HG03457 (cell line): ENCODE measurements around the gene ZNF324B.
"Not testable (repeated sequence)": the region's sequence is repeated elsewhere in the genome, so short reads cannot be mapped to it uniquely, and the experiment has no call there.

Experiments used
- ATAC-seq: cut with Tn5 transposase; IDR thresholded peaks from one replicate; pipeline ENCODE4 v1.9.1; 2021; ENCODE audit warnings: moderate number of reproducible peaks; ENCODE audit not compliant: unreplicated experiment

ZNF324B gene

DNA sequence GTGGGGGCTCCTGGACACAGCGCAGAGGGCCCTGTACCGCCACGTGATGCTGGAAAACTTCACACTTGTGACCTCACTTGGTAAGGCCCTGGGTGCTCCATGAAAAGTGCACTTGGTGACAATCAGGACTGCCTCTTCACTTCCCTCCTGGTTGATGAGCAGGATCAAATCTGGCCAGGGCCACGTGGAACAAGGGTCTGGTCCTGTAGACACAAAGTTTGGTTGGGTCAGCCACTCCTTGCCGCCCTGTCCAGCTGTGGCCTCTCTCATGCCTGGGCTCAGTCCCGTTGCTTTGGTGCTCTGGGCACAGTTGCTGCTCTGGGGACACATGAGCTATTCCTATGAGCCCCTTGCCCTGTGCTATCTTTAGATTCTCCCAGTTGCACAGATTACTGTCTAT lies 2.3 kb downstream of the ZNF324B start:
- no peak for ATAC-seq

DNA sequence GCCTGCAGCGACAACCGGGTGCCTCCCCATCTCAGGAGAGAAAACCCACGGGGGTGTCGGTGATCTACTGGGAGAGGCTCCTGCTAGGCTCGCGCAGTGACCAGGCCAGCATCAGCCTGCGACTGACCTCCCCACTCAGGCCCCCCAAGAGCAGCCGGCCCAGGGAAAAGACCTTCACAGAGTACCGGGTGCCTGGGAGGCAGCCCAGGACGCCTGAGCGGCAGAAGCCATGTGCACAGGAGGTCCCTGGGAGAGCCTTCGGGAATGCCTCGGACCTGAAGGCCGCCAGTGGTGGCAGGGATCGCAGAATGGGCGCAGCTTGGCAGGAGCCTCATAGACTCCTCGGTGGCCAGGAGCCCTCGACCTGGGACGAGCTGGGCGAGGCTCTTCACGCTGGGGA lies 3.9 kb downstream of the ZNF324B start:
- ATAC-seq = no peak

DNA sequence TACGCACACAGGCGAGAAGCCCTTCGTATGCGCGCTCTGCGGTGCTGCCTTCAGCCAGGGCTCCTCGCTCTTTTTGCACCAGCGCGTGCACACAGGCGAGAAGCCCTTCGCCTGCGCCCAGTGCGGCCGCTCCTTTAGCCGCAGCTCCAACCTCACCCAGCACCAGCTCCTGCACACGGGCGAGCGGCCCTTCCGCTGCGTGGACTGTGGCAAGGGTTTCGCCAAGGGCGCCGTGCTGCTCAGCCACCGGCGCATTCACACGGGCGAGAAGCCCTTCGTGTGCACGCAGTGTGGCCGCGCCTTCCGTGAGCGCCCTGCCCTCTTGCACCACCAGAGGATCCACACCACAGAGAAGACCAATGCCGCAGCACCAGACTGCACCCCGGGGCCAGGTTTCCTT lies 4.7 kb downstream of the ZNF324B start:
- ATAC-seq = no peak

DNA sequence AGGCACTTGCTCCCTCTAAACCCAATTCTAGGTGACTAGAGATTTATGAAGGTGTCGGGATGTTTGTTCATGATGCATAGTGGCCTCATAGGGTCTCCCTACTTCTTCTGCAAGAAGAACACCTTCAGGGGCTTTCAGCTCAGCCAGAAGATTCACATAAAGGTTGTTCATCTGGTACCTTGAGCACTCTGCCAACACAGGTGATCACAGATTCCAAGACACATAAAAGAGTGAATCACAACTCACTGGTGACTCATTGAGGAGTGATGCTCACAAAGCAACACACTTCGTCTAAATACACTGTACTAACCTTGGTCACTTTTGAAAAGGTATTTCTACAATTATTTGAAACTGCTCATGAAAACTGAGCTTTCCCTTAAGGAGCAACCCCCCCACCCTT lies 8.6 kb downstream of the ZNF324B start:
- ATAC-seq = no peak

DNA sequence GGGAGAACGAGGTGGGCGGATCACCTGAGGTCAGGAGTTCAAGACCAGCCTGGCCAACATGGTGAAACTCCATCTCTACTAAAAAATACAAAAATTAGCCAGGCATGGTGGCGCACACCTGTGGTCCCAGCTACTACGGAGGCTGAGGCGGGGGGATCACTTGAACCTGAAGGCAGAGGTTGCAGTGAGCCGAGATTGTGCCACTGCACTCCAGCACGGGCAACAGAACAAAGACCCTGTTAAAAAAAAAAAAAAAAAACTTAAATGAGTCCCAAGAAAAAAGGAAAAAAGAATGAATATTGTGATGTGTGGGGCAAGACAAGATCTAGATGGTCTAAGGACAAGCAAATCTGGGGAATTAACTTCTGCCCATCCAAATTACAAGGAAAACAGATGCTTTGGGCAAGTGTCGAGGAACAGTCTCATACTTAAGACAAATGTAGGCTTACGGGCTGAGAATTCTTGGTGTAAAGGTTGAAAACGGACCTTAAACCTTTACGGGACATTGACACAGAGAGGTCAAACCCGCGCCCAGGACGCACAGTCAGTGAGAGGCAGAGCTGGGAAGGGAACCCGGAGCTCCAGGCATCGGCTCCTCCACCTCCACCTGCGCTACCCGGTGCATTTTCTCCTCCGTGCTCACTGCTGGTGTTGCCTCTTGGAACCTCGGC lies 14.8 kb downstream of the ZNF324B start:
- ATAC-seq = peak; percentile 3

DNA sequence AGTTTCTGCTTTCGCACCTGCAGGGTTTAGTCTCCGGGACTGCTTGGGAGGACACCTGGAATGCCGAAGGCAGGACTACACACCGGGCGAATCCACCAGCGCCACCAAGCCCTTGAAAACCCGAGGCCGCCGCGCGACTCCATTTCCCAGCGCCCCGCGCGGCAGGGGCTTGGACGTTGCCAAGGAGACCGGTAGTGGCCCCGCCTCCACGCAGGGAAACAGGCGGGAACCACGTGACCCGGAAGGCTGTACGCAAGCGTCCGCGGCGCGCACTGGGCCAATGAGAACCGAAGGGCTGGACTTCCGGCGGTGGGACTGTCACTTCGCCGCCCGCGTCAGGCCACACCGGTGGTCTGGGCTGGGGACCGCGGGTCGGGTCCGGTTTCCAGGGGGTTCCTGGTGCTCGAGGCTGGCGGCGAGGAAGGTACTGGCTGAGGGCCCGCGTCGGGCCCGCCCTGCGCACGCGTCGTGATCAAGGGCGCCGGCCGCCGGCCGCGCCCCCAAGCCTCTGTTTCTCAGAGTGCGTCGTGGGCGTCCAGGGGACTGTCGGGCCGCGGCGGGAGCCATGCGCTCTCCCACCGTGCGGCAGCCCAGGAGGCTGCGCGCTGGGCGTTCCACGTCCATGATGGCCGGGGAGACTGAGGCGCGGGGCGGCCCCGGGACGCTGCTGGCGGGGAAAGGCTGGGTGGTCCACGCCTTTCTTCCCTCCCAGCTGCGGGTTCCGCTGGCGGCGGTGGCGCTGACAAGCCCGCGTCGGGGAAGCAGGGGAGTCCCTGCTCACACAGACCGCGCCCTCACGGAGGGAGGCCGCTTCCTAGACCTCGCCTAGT lies 15.6 kb downstream of the ZNF324B start, which contains the start of gene ZNF324:
ZNF324 (plus strand) TSS at position 321 of the 830 bp plus-strand sequence. CDS start 2,106 bp downstream, outside the sequence.
- ATAC-seq = peak; percentile 78

DNA sequence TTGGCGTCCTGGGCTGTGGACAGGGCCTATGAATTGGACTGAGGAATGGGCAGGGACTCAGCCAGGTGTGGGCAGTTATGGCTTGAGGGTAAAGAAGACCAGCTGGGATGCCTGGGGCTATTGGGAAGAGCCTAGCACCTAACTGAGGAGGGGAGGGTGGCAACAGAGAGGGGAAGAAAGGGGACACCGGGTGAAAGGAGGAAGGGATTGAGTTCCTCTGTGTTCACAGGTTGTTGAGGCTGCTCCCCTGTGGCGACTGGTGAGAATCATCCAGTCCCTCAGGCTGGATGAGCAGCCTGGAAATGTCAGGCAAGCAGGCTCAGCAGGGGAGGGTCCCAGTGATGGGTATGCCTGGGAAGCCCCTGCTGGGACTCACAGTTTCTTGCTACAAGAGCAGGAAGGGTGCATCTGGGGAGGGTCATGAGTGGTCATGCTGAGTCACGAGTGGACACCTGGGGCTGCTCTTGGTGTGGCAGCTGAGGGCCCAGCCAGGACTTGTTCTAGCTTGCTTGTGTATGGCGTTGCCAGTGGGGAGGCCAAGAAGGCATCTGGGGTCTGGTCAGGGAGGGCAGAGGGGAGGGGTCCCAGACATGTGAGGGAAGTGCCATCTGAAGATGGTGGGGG lies 16.9 kb downstream of the ZNF324B start:
- no peak for ATAC-seq

DNA sequence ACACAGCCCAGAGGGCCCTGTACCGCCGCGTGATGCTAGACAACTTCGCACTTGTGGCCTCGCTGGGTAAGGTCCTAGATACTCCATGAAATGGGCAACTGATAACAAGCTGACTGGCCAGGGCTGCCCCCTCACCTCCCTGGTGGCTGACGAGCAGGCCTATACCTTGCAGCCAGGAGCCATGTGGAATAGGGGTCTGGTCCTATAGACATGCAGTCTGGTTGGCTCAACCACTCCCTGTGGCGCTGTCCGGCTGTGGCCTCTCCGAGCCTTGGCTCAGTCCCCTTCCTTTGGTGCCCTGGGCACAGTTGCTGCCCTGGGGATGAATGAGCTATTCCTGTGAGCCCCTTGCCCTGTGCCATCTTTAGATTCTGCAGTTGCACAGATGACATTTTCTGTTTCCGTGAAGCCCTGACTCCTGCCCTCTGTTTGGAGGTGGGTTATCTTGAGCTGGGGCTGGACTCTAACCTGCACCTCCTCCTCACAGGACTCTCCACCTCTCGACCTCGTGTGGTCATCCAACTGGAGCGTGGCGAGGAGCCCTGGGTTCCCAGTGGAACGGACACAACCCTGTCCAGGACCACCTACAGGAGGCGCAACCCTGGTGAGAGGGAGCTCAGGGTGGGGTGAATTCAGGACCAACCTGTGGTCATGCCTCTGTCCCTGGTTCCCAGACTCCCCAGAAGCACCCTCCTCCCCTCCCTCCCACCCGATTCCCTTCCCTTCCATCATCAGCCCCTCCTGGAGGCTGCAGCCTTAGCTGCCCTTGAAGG lies 18.0 kb downstream of the ZNF324B start:
- no peak for ATAC-seq

DNA sequence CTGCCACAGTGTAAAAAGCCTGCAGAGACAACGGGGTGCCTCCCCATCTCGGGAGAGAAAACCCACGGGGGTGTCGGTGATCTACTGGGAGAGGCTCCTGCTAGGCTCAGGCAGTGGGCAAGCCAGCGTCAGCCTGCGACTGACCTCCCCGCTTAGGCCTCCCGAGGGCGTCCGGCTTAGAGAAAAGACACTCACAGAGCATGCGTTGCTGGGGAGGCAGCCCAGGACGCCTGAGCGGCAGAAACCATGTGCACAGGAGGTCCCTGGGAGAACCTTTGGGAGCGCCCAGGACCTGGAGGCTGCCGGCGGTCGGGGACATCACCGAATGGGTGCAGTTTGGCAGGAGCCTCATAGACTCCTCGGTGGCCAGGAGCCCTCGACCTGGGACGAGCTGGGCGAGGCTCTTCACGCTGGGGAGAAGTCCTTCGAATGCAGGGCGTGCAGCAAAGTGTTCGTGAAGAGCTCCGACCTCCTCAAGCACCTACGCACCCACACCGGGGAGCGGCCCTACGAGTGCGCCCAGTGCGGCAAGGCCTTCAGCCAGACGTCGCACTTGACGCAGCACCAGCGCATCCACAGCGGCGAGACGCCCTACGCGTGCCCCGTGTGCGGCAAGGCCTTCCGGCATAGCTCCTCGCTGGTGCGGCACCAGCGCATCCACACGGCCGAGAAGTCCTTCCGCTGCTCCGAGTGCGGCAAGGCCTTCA lies 19.6 kb downstream of the ZNF324B start:
- not testable (repeated sequence) for ATAC-seq

DNA sequence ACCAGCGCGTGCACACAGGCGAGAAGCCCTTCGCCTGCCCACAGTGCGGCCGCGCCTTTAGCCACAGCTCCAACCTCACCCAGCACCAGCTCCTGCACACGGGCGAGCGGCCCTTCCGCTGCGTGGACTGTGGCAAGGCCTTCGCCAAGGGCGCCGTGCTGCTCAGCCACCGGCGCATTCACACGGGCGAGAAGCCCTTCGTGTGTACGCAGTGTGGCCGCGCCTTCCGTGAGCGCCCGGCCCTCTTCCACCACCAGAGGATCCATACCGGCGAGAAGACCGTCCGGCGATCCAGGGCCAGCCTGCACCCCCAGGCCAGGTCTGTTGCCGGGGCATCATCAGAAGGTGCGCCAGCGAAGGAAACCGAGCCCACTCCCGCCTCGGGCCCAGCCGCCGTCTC lies 20.3 kb downstream of the ZNF324B start:
- no peak for ATAC-seq

DNA sequence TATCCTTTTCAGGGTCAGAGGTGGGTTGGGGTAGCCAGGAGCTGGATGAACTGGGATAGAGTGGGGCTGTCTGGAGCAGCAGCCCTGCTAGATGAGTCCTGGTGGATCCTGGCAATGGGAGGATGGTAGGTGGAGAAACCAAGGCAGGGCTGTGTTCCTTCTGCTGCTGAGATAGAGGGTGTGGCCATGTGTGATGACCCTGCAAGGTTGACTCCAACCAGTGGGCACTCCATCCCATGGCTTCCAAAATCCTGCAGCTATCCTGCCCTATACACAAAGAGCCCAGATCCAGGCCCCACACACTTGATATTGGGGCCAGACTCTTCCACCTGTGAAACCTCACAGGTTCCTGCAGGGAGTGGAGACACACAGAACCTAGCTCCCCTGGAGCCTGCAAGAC lies 22.4 kb downstream of the ZNF324B start:
- ATAC-seq = no peak

DNA sequence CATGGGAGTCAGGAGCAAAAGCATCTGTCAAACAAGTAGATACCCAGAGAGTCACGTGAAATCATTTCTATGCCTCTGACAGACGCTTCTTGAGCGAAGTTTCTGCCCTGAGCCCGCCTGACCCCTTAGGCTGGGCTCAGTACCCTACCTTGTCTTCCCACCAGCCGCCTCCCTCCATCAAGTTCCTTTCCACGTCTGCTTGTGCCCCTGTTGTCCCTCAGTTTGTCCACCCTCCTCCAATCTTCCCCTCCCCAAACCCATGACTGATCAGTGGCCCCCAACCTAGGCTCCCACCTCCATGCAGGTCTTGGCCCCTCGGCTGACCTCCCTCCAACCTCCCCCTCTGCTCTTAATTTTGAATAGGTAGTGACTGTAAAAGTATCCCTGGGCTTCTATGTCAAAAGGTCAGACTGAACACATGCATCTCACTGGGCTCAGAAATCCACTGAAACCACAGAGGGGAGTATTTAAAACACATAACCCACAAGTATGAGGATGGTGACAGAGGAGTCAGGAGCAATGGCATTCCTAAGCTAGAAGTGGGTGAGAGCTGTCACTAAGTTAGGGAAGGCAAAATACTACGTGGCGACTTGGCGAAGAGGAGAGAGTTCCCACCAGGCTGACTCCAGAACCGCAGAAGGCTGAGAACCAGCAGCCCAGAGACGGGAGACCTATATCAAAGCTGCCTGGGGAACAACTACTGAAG lies 23.0 kb downstream of the ZNF324B start:
- no peak for ATAC-seq

DNA sequence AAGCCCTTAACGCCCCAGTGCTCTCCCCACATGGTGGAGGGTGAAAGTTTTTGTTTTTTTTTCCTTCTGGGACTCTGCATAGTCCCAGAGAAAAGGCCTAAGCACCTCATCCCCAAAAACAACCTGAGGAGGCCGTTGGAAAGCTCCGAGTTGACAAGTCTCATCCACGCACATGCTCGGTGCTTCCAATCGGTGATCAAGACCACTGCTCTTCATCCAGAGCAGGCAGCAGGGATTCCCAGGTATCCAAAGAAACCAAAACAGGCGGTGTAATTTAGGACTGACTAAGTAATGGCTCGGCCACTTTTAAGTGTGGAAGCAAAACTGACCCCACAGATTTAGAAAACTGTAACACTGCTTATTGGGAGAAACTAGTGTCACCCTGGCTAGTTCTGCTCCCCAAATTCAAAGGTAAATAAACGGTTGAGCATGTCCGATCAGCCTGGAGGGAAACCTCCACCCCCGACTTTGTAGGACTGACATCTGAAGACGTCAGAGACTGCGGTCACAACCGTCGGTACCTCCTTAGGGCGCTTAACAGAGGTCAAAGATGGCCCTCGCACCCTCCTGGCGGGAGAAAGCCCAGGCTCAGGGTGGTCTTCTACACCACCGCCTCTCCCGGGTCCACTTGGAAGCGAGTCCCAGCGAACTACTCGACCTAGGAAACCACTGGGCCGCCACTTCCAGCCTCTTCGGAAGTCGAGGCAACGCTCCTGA lies 23.7 kb downstream of the ZNF324B start:
- ATAC-seq = no peak

DNA sequence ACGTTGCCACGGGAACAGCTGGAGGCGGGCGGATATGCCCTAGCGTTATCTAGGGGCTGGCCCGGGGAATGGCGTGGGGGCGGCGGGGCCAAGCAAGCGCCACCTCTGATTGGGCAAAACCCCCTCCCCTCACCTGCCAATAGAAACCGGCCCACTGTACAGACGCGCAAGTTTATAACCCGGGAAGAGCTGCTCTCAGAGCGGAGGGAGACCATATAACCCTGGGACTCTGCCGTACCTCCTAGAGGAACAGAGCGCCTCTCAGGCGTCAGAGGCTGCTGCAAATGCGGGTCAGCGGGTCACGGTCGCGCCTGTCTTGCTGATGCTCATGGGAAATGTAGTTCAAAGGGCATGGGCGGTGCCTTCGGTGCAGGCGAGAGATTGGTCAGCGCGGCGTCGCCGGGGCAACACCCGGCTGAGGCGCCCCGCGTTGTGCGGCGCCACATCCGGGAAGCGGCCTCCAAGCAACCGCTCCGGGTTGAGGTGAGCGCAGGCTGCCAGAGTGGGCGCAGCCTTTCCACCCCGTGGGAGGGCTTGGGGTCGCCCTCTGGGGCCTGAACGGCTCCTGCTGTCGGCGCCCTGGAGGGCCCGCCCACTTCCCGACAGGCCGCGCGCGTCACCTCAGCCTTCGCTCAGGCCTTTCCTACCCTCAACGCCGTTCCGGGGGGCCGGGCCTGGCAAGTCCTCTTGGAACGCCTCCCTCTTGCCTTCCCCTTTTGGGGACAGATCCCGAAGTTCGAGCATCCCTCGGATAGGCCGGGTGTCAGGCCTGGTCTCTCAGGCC lies 24.5 kb downstream of the ZNF324B start, which contains the start of gene ZNF446:
ZNF446 (plus strand) TSS at position 639 of the 784 bp plus-strand sequence. CDS start 867 bp downstream, outside the sequence.
- ATAC-seq = peak; percentile 61

DNA sequence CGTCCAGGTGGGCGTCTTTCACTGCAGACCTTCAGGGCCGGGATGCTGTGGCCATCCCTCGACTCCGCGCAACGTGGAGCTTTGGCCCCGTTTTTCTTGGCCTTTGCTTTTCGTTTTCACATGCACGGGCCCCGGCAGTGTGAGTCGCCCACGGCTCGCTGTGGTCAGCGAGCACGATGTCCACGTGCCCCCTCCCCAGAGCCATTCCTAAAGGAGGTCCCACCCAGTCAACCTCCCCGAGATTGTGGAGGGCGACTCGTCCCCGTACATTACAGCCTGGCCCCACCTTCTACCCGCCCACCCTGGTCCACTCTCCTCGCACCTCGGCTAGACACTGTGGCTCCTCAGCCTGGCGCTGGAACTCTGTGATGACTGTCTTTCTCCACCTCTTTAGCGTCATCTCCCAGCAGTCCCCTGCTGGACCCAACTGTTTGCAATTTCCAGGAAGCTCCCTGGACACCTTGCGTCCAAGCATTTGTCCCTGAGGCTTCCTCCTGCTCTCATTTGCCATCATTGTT lies 25.1 kb downstream of the ZNF324B start:
- no peak for ATAC-seq

DNA sequence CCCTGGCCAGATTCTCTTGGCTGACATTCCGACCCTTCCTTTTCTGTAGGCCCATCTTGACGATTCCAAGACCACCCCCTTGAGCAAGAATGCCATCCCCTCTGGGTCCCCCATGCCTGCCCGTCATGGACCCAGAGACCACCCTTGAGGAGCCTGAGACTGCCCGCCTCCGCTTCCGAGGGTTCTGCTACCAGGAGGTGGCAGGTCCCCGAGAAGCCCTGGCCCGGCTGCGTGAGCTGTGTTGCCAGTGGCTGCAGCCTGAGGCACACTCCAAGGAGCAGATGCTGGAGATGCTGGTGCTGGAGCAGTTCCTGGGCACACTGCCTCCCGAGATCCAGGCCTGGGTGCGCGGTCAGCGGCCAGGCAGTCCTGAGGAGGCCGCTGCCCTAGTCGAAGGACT lies 25.7 kb downstream of the ZNF324B start:
- no peak for ATAC-seq

DNA sequence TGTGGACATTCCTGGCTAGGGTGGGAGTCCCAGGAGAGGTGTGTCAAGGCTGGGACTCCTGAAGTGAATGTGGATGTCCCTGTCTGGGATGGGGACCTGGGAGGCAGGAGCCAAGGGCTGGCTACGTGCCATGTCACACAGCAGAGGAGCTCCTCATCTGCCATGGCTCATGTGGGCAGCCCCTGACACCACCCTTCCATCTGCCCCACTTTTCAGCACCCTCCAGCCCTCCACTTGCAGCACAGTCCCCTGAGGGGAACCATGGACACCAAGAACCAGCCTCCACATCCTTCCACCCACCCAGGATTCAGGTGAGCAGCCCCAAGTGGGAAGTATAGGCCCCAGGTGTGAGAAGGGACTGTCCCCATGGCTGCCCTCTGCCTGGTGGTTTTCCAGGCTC lies 26.4 kb downstream of the ZNF324B start:
- no peak for ATAC-seq

DNA sequence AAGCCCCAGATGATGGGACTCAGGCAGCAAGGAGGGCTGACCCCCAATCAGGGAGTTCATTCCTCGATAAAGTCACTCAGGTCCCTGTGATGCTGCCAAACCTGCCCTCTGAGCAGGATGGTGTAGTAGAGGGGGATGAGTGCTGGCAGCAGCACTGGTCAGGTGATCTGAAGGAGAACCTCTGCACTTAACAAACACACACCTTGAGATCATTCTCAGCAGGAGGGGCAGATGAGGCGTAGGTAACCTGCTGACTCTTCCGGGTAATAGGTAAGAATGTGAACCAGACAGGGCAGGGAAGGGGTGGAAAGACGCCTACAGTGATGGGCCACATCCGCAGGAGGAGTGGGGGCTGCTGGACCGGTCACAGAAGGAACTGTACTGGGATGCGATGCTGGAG lies 27.9 kb downstream of the ZNF324B start:
- ATAC-seq = no peak
